OCI-LY1 (cell line): ENCODE results near the gene NCSTN.
A peak's percentile ranks its signal among the peaks of the same experiment; 100 is the strongest.

Experiments
- H2AFZ ChIP-seq: fragments of 200-600 bp; sonication (generic), shearing (Covaris generic); 2 replicates; pipeline ENCODE4 v1.6.0; 2014; ENCODE audit warnings: antibody characterized with exemption, mild to moderate bottlenecking, low read length
- H3F3A ChIP-seq: fragments of 200-600 bp; sonication (generic), shearing (Covaris generic); 2 replicates; pipeline ENCODE4 v1.6.0; 2014; ENCODE audit warnings: mild to moderate bottlenecking, antibody characterized with exemption, low read length, moderate library complexity; ENCODE audit not compliant: insufficient read depth
- H3K27ac ChIP-seq: fragments of 200-600 bp; sonication (generic); 2 replicates; pipeline ENCODE4 v1.5.1; 2014; ENCODE audit warnings: low read length, mixed run types, mild to moderate bottlenecking, low read depth; ENCODE audit not compliant: poor library complexity, severe bottlenecking
- H3K27me3 ChIP-seq: fragments of 200-600 bp; sonication (generic); 2 replicates; pipeline ENCODE4 v1.6.0; 2014; ENCODE audit warnings: antibody characterized with exemption, mild to moderate bottlenecking, low read length, moderate library complexity; ENCODE audit not compliant: insufficient read depth
- H3K36me3 ChIP-seq: fragments of 200-600 bp; sonication (generic); 2 replicates; pipeline ENCODE4 v1.6.1; 2014; ENCODE audit warnings: mild to moderate bottlenecking, antibody characterized with exemption, low read length, moderate library complexity, mixed read lengths; ENCODE audit not compliant: insufficient read depth
- H3K4me1 ChIP-seq: fragments of 200-600 bp; sonication (generic); 2 replicates; pipeline ENCODE4 v1.5.1; 2014; ENCODE audit warnings: mild to moderate bottlenecking, low read length, moderate library complexity; ENCODE audit not compliant: insufficient read depth, severe bottlenecking
- H3K4me2 ChIP-seq: fragments of 200-600 bp; sonication (generic), shearing (Covaris generic); 2 replicates; pipeline ENCODE4 v1.6.1; 2014; ENCODE audit warnings: low read length
- H3K4me3 ChIP-seq: fragments of 200-600 bp; sonication (generic); 2 replicates; pipeline ENCODE4 v1.5.1; 2014; ENCODE audit warnings: low read length, low read depth, mild to moderate bottlenecking, mixed read lengths; ENCODE audit not compliant: poor library complexity, severe bottlenecking
- H3K79me2 ChIP-seq: fragments of 200-600 bp; shearing (Covaris generic); 2 replicates; pipeline ENCODE4 v1.6.1; 2016; ENCODE audit warnings: mixed run types, low read length, mixed read lengths; ENCODE audit not compliant: insufficient read depth
- H3K9ac ChIP-seq: fragments of 200-600 bp; sonication (generic), shearing (Covaris generic); 2 replicates; pipeline ENCODE4 v1.6.1; 2014; ENCODE audit warnings: mild to moderate bottlenecking, low read length, mixed read lengths
- H3K9me2 ChIP-seq: fragments of 200-600 bp; sonication (generic), shearing (Covaris generic); 2 replicates; pipeline ENCODE4 v1.6.1; 2014; ENCODE audit warnings: low read depth, mild to moderate bottlenecking, low read length, mixed read lengths
- H3K9me3 ChIP-seq: fragments of 200-600 bp; shearing (Covaris generic); 2 replicates; pipeline ENCODE4 v1.6.1; 2014; ENCODE audit warnings: low read length, mixed read lengths
- H4K20me1 ChIP-seq: fragments of 200-600 bp; sonication (generic), shearing (Covaris generic); 2 replicates; pipeline ENCODE4 v1.6.0; 2016; ENCODE audit warnings: mild to moderate bottlenecking, low read length; ENCODE audit not compliant: insufficient read depth
- CTCF ChIP-seq: fragments of 200-600 bp; sonication (generic), shearing (Covaris generic); IDR thresholded peaks from 2 replicates; pipeline ENCODE4 v1.5.1; 2017; ENCODE audit warnings: mild to moderate bottlenecking, antibody characterized with exemption, low read length, moderate library complexity, mixed read lengths
- EZH2 ChIP-seq: fragments of 200-600 bp; sonication (generic), shearing (Covaris generic); IDR thresholded peaks from 2 replicates; pipeline ENCODE4 v1.8.0; 2017; ENCODE audit warnings: borderline replicate concordance, mixed run types, mild to moderate bottlenecking, antibody characterized with exemption, low read length, moderate library complexity, mixed read lengths

Gene NCSTN

GRCh38 chr1:160346463-160346862, 3.3 kb downstream of the NCSTN start:
- H3K4me2 ChIP-seq = no peak overlapping the region
- H3K27me3 ChIP-seq = no peaks in the 10 kb centered on the region
- no peaks in the 10 kb centered on the region for H3K9me3 ChIP-seq
- peak overlapping the region; percentile 23 for H3K27ac ChIP-seq
- no peaks in the 10 kb centered on the region for H3F3A ChIP-seq
- H3K4me3 ChIP-seq = no peak overlapping the region
- TF ChIP-seq CTCF (no peak), EZH2 (no peak)
- H3K9me2 ChIP-seq = no peaks in the 10 kb centered on the region
- H3K36me3 ChIP-seq = peaks cover 54% of the 10 kb centered on the region
- peaks cover 38% of the 10 kb centered on the region for H3K4me1 ChIP-seq
- no peak overlapping the region for H3K9ac ChIP-seq
- no peak overlapping the region for H2AFZ ChIP-seq
- H4K20me1 ChIP-seq = 0 out of 2 replicates have a peak, but pooled peaks cover 3% of the 10 kb centered on the region
- H3K79me2 ChIP-seq = peaks cover 27% of the 10 kb centered on the region

- TF ChIP-seq CTCF = no peak
- TF ChIP-seq EZH2 = no peak
- Histone ChIP-seq H3K27me3 (no peaks in the 10 kb centered on the region), H3K36me3 (peaks cover 59% of the 10 kb centered on the region), H3K9me2 (no peaks in the 10 kb centered on the region), H2AFZ (no peak overlapping the region), H3K9me3 (no peaks in the 10 kb centered on the region), H3K4me2 (no peak overlapping the region), H3K27ac (peak overlapping the region; percentile 23), H3K4me3 (no peak overlapping the region), H4K20me1 (no peaks in the 10 kb centered on the region), H3K4me1 (peaks cover 34% of the 10 kb centered on the region), H3F3A (no peaks in the 10 kb centered on the region), H3K9ac (no peak overlapping the region), H3K79me2 (peaks cover 22% of the 10 kb centered on the region)
These were observed 3.8 kb downstream of the NCSTN start for GRCh38 chr1:160346958-160347357.

GRCh38 chr1:160351629-160352028, 8.4 kb downstream of the NCSTN start:
- TF ChIP-seq CTCF (no peak), EZH2 (no peak)
- Histone ChIP-seq H3K4me3 (no peak overlapping the region), H3K36me3 (peaks cover 85% of the 10 kb centered on the region)

More at GRCh38 chr1:160351629-160352028, 8.4 kb downstream of the NCSTN start:
- Histone ChIP-seq H3K27ac (no peak overlapping the region), H3K4me2 (no peak overlapping the region), H4K20me1 (no peaks in the 10 kb centered on the region), H2AFZ (no peak overlapping the region), H3K9me2 (no peaks in the 10 kb centered on the region), H3K4me1 (peaks cover 8% of the 10 kb centered on the region), H3K9ac (no peak overlapping the region), H3K79me2 (no peaks in the 10 kb centered on the region), H3K27me3 (no peaks in the 10 kb centered on the region), H3K9me3 (no peaks in the 10 kb centered on the region), H3F3A (no peaks in the 10 kb centered on the region)
